Activated naive CD8-positive, alpha-beta T cell (primary cell): ENCODE measurements around the gene DGKD.

Experiments used
- H3K27ac Mint-ChIP-seq: one replicate; pipeline ENCODE4 v1.8.0; 2021; ENCODE audit warnings: mixed read lengths
- H3K27me3 Mint-ChIP-seq: one replicate; pipeline ENCODE4 v1.8.0; 2021; ENCODE audit warnings: mixed read lengths
- H3K36me3 Mint-ChIP-seq: one replicate; pipeline ENCODE4 v1.8.0; 2021; ENCODE audit warnings: mixed read lengths
- H3K4me1 Mint-ChIP-seq: one replicate; pipeline ENCODE4 v1.8.0; 2021; ENCODE audit warnings: low read depth, mixed read lengths
- H3K4me3 Mint-ChIP-seq: one replicate; pipeline ENCODE4 v1.8.0; 2021; ENCODE audit warnings: mild to moderate bottlenecking, mixed read lengths
- H3K9me3 Mint-ChIP-seq: one replicate; pipeline ENCODE4 v1.8.0; 2021; ENCODE audit warnings: low read depth, mixed read lengths

DGKD gene

DNA sequence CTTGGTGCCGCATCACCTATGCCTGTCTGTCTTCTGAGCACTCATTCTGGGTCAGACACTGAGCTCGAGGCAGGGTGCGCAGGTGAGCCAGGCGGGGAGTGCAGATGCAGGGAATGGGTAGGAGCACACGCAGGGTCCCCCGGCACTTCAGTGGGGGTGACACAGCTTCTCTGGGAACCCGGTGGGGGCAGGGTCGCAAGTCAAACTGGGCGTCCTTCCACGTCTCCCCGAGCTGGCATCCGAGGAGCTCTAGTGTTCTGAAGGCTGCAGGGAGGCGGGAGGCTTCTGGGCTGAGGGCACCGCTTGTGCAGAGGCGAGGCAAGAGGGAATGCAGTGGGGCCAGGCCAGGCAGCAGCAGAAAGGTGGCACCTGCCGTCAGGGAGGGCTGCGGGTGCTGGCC is 86.0 kb downstream of the DGKD start:
- Mint-ChIP-seq H3K27me3 (no peaks in the 10 kb centered on the region), H3K36me3 (peaks cover 9% of the 10 kb centered on the region), H3K9me3 (no peaks in the 10 kb centered on the region), H3K4me3 (no peak overlapping the region), H3K4me1 (peaks cover 22% of the 10 kb centered on the region), H3K27ac (peak overlapping the region; percentile 46)

DNA sequence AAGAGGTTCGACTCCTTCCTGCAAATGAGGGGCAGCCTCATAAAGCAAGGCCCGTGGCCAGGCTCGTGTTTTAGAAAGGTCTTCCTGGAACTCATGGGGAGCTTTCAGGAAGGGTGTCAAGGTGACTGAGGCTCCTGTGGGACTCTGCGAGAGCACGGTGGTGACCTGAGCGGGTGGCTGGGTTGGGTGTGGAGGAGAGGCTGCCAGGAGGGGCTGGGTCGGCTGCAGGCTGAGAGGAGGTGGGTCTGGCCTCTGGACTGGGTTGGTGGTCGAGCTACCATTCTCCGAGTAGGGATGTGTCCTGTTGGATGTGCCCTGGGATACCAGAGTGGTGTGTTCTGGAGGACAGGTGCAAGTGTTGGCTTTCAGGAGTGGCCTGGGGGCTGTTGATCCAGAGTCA is 86.4 kb downstream of the DGKD start:
- peak overlapping the region; percentile 84 for H3K27ac Mint-ChIP-seq
- no peaks in the 10 kb centered on the region for H3K9me3 Mint-ChIP-seq
- H3K4me1 Mint-ChIP-seq = peaks cover 22% of the 10 kb centered on the region
- peaks cover 9% of the 10 kb centered on the region for H3K36me3 Mint-ChIP-seq
- H3K27me3 Mint-ChIP-seq = no peaks in the 10 kb centered on the region
- no peak overlapping the region for H3K4me3 Mint-ChIP-seq

DNA sequence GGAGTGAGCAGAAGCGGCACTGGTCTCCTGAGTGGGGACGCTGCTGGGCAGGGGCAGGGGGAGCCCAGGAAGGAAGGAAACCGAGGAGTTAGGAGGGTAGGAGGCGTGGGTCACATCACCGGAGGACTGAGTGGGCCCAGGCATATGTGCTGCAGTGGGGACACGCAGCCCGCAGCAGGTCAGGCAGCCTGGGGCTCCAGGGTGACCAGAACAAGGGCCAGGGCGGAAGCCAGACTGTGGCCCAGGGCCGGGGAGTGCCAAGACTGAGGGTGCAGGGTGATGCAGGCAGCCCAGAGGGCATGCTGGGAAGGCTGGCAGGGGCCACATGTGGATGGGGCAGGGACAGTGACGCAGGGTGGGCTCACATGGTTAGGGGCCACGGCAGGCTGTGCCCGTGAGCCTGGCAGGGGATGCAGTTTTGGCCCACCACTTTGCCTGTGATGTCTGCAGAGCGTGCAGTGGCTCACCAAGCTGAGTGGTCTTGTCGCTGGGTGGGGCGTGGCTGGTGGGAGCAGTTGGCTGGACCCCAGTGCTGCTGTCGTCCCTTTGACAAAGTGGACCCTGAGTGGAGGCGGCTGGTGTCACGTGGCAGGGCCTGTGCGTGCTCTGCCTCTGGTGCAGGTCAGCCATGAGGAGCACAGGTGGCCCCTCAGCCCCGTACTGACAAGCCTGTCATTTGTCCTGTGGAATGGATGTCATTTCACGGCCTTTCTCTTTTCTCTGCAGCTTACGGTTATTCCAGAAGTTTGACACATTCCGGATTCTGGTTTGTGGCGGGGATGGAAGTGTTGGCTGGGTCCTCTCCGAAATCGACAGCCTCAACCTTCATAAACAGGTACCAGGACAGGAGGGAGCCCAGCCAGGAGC is 87.1 kb downstream of the DGKD start:
- Mint-ChIP-seq H3K4me3 (no peak overlapping the region), H3K27me3 (no peaks in the 10 kb centered on the region), H3K4me1 (peaks cover 22% of the 10 kb centered on the region), H3K27ac (peak overlapping the region; percentile 84), H3K9me3 (no peaks in the 10 kb centered on the region), H3K36me3 (peaks cover 11% of the 10 kb centered on the region)

DNA sequence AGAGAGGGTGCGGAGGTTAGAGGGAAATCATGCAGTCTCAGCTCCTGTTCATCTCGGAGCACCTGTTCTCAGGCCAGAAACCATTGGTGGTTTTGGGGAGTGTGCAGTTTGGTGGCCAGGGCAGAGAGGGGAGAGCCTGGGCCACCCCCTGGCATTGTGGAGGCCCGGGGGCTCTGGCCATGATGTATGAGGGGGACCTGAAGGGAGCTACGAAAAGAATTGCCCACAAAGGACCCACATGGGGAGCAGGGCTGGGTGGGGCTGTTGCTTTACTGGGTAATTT is 87.7 kb downstream of the DGKD start:
- Mint-ChIP-seq H3K4me1 (peaks cover 22% of the 10 kb centered on the region), H3K4me3 (no peak overlapping the region), H3K27ac (peak overlapping the region; percentile 58), H3K36me3 (peaks cover 11% of the 10 kb centered on the region), H3K9me3 (no peaks in the 10 kb centered on the region), H3K27me3 (no peaks in the 10 kb centered on the region)

DNA sequence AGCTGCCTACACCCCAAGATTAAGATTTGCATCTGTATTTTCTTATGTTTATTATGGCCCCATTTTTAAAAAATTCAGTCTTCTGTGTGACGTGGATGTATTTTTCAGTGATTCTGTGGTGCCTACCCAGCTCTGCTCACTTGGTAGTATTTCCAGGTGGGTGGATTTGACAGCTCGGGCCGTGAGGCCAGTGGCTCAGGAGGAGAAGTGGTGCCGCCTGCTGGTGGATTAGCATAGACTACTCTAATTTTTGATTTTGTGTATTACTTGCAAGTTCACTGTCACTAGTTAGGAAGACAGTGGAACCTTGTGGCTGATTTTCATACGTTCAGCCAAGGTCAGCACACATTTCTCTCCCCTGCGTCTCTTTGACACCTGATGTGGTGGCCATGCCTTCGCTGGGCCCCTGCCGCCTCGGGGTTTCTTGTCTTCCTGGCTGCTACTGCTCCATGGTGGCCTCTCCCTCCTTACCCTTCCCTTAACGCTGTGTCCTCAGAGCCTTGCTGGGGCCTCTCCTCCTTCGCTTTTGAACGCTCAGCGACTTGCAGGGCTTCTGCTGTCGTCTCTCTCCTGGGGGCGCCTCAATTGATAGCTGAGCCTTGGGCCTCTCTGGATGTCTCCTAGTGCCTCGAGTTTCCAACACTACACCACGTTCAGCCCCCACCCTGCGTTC is 89.4 kb downstream of the DGKD start:
- no peaks in the 10 kb centered on the region for H3K27me3 Mint-ChIP-seq
- no peak overlapping the region for H3K4me3 Mint-ChIP-seq
- no peaks in the 10 kb centered on the region for H3K9me3 Mint-ChIP-seq
- peaks cover 11% of the 10 kb centered on the region for H3K36me3 Mint-ChIP-seq
- H3K27ac Mint-ChIP-seq = peak overlapping the region; percentile 81
- peaks cover 22% of the 10 kb centered on the region for H3K4me1 Mint-ChIP-seq

DNA sequence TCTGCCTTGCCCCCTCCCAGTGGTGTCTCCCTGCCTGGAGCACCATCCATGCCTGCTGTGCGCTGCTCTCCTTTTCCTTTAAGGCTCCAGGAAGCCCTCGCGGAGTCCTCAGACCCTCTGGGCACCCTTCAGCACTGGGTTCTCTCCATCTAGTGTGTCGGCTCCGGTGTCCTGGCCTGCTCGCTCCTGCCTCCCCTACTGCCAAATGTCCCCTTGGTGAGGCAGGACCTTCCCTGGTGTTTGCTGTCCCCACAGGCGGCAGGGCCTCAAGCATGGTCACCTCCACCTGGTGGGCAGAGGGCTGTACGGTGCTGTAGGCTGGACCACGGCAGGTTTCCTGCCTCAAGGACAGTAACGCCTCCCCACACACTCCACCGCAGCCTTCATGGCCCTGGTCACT is 90.2 kb downstream of the DGKD start:
- Mint-ChIP-seq H3K4me1 (peaks cover 22% of the 10 kb centered on the region), H3K4me3 (no peak overlapping the region), H3K9me3 (no peaks in the 10 kb centered on the region), H3K27ac (no peak overlapping the region), H3K27me3 (no peaks in the 10 kb centered on the region), H3K36me3 (peaks cover 11% of the 10 kb centered on the region)

DNA sequence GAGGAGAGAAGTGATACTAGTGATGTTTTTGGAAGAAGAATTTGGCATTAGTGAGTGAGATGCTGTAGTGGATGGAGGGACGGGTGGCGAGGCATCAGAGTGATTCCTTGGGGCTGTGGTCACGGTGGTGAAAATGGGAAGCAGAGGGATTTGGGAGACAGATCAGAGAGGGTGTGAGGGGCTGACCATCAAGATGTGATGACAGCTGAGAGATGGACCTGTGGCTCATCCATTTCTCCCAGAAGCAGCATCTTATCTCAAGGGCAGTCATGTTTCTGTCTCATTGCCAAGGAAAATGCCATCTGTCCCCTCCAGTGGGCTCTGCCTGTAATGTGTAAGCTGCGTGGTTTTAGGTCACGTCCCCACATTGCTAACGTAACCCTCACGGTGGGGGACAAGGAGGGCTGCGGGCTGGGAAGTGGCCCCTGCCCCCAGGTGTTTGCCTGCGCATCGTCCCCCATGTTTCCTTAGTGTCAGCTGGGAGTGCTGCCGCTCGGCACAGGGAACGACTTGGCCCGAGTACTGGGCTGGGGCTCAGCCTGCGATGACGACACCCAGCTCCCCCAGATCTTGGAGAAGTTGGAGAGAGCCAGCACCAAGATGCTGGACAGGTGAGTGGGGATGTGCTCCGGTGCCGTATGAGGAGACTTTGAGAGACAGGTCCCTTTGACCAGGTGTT is 91.0 kb downstream of the DGKD start:
- Mint-ChIP-seq H3K27ac (peak overlapping the region; percentile 61), H3K9me3 (no peaks in the 10 kb centered on the region), H3K36me3 (peaks cover 11% of the 10 kb centered on the region), H3K4me1 (peaks cover 20% of the 10 kb centered on the region), H3K4me3 (no peak overlapping the region), H3K27me3 (no peaks in the 10 kb centered on the region)

DNA sequence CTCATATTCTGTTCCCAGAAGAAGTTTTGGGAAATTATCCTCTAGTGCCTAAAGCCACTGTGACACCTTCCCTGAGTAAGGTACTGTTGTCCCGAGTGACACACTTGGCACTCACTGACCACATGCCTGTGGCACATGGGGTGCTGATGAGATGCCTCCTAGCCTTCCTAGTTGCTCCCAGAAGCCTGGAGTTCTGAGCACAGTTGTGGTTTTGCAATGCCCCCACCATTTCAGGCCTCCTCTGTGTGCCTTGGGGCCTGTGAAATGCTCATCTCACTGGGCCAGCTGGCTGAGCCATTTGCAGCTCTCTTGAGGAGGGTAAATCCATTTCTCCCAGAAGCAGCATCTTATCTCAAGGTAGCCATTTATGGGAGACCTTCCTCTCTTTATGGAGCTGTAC is 91.8 kb downstream of the DGKD start:
- H3K27ac Mint-ChIP-seq = no peak overlapping the region
- H3K9me3 Mint-ChIP-seq = no peaks in the 10 kb centered on the region
- no peaks in the 10 kb centered on the region for H3K27me3 Mint-ChIP-seq
- peaks cover 11% of the 10 kb centered on the region for H3K36me3 Mint-ChIP-seq
- H3K4me3 Mint-ChIP-seq = no peak overlapping the region
- H3K4me1 Mint-ChIP-seq = peaks cover 15% of the 10 kb centered on the region

DNA sequence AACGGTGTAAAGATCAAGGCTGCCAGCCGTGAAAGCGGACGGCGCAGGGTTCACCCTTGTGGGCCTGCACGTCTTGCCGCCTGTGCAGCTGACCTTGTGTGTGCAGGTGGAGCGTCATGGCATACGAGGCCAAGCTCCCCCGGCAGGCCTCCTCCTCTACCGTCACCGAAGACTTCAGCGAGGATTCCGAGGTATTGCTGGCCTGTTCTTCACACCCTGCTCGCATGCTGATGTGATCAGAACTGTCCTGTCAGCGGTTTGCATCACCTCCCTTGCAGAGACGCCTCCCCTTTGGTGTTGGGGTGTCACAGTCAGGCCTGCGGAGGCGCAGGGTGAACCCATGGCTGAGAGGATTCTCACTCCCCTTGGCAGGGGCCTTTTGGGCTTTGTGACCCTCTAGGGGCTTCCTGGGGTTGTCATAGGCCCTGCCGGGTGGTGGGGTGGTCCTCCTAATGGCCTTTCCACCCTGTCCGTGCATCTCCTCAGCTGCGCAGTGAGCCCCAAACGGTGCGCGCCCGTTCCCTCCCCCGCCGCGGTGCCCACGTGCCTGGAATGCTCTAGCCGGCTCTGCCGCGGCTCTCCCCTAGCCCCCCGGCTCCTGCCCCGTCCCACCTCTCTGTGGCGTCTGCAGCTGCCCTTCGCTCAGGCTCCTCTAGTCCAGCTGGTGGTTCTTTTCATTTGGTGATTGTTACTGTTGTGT is 92.5 kb downstream of the DGKD start:
- H3K27me3 Mint-ChIP-seq = no peaks in the 10 kb centered on the region
- H3K9me3 Mint-ChIP-seq = no peaks in the 10 kb centered on the region
- peaks cover 11% of the 10 kb centered on the region for H3K36me3 Mint-ChIP-seq
- H3K27ac Mint-ChIP-seq = no peak overlapping the region
- peaks cover 14% of the 10 kb centered on the region for H3K4me1 Mint-ChIP-seq
- no peak overlapping the region for H3K4me3 Mint-ChIP-seq

DNA sequence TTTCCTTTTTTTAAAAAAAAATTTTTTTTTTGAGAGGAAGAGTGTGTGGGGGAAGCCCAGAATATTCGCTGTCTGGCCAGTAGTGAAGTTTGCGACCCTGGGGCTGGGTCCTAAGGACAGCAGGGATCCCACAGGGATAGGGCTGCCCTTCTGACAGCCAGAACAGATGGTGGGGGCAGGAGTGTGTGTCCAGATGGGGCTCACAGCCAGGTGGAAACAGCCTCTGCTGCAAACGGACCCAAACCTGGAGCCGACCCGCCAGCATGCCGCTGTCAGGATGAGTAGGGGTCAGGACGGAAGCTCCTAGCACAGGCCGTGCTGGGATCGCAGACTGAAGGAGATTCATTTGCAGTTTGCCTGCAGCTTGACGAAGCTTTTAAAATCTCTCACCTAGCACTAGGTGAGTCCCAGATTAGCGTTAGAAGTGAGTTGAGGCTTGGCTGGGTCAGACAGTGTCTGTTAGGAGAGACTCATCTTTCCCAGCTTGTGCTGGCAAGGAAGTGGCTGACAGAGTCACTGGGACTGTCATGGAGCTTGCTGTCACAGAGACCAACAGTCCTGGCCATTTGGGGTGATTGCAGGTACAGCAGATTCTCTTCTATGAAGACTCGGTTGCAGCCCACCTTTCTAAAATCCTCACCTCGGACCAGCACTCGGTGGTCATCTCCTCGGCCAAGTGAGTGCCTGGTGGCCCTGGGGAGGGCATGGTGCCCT is 93.4 kb downstream of the DGKD start:
- Mint-ChIP-seq H3K4me3 (no peak overlapping the region), H3K9me3 (no peaks in the 10 kb centered on the region), H3K27ac (no peak overlapping the region), H3K27me3 (no peaks in the 10 kb centered on the region), H3K36me3 (peaks cover 11% of the 10 kb centered on the region), H3K4me1 (peaks cover 8% of the 10 kb centered on the region)

DNA sequence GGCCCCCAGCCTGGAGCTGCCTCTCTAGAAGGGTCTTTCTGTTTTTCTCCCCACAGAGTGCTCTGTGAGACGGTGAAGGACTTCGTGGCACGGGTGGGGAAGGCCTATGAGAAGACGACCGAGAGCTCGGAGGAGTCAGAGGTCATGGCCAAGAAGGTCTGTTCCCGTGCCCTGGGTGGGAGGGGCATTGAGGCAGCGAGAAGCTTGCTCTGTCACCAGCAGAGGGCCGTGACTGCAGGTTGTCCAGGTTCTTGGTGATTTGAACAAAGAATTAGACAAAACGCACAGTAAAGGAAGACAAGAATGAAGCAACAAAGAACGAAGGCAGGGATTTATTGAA is 93.9 kb downstream of the DGKD start:
- Mint-ChIP-seq H3K4me1 (peaks cover 4% of the 10 kb centered on the region), H3K9me3 (no peaks in the 10 kb centered on the region), H3K36me3 (peaks cover 9% of the 10 kb centered on the region), H3K27me3 (no peaks in the 10 kb centered on the region), H3K4me3 (no peak overlapping the region), H3K27ac (no peak overlapping the region)

DNA sequence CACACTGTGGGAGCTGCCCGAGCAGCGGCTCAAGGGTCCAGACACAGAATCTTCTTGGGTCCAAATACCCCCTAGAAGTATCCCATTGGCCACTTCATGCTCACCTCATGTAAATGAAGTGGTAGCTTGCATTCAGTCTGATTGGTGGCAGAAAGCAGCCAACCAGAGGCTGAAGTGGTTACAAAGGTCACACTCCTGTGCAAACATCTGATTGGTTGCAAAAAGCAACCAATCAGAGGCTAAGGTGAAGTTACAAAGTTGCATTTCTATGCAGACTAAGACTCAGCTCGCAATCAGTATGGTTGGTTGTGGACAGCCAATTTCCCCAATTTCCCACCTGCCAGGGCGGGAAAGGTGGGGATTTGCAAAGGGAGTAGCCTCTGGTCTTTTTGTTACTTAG is 94.3 kb downstream of the DGKD start:
- Mint-ChIP-seq H3K4me3 (no peak overlapping the region), H3K27ac (no peak overlapping the region), H3K9me3 (no peaks in the 10 kb centered on the region), H3K4me1 (no peaks in the 10 kb centered on the region), H3K36me3 (peaks cover 5% of the 10 kb centered on the region), H3K27me3 (no peaks in the 10 kb centered on the region)

DNA sequence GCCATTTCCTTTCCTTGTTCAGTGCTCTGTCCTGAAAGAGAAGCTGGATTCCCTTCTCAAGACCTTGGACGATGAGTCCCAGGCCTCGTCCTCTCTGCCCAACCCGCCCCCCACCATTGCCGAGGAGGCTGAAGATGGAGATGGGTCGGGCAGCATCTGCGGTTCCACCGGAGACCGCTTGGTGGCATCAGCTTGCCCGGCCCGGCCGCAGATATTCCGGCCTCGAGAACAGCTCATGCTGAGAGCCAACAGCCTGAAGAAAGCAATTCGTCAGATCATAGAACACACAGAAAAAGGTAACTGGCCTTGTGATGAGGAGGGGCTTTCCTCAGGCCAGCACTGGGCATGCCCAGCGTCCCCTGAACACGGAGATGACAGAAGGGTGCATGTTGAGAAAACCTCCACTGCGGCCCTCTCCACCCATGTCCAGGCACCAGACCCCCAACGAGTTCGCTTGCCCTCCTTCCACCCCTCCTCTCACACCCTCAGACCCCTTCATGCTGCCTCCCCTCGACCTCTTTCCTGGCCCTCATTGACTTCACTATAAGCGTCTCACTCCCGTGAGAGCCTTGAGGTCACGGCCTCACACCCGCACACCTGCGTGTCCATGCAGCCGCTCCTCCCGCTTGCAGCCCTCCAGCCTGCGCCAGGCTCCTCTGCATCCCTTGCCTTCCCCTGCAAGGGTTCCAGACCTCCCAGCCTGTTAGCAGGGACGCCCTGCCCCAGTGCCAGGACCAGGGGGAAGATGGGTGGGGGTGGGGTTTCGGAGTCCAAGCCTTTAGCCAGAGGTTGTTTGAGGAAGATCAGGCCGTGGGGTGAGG is 95.0 kb downstream of the DGKD start:
- no peaks in the 10 kb centered on the region for H3K4me1 Mint-ChIP-seq
- no peaks in the 10 kb centered on the region for H3K27me3 Mint-ChIP-seq
- peak overlapping the region; percentile 46 for H3K27ac Mint-ChIP-seq
- H3K36me3 Mint-ChIP-seq = peaks cover 5% of the 10 kb centered on the region
- H3K9me3 Mint-ChIP-seq = no peaks in the 10 kb centered on the region
- H3K4me3 Mint-ChIP-seq = no peak overlapping the region
